ENCODE measurements around the gene HBE1. TPM values are rescaled to one million over a fixed set of nuclear protein-coding genes. Genes with fewer than 3 reads are reported as not detected.

HBE1 gene
- total and polyA plus RNA-seq, 2 experiments from 2014 or later = not detected

DNA sequence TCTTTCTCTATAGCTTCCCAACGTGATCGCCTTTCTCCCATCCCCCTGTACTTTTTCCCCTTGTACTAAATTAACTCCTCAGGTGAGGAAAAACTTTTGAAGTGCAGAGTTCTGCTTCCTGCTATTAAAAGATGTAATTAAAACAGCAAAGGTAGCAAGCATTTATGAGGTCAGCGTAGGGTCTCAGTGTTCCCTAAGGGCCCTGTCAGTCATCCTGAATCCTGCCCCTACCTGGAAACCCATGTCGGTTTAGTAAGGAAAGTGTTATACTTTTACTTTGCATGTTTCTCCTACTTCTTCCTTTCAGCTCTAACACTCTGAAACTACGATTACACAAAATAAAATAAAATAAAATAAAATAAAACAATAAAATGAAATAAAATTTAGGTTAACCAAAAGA, 41.6 kb downstream of the HBE1 start:
- Mint-ChIP-seq H3K27me3 (ENCODE audit: insufficient read depth, low read depth, poor library complexity) (no peaks in the 10 kb centered on the region), H3K4me3 (no peak overlapping the region), H3K36me3 (ENCODE audit: low read depth) (no peaks in the 10 kb centered on the region; the same call in 2 of the 3 replicates), H3K9me3 (peaks cover 4% of the 10 kb centered on the region; the same call in 1 of the 3 replicates), H3K27ac (no peak overlapping the region), H3K4me1 (no peaks in the 10 kb centered on the region)
- H3K79me2 ChIP-seq (replicated peaks; ENCODE audit: insufficient read depth) = no peaks in the 10 kb centered on the region
- H4K20me1 ChIP-seq (replicated peaks; ENCODE audit: insufficient read depth) = no peaks in the 10 kb centered on the region
- H3K27ac ChIP-seq (ENCODE audit: low read depth) = no peak overlapping the region
- DNase-seq (ENCODE audit: low spot score) = no peak
- H3K36me3 ChIP-seq (ENCODE audit: insufficient read depth) = no peaks in the 10 kb centered on the region
- H3K9me2 ChIP-seq (ENCODE audit: insufficient read depth) = no peaks in the 10 kb centered on the region
- no peak for ATAC-seq
- no peaks in the 10 kb centered on the region for H3K27me3 ChIP-seq (ENCODE audit: insufficient read depth)
- no peak overlapping the region for H2AFZ ChIP-seq
- H3K4me3 ChIP-seq = no peak overlapping the region
- H3K4me2 ChIP-seq = no peak overlapping the region
- no peaks in the 10 kb centered on the region for H3K4me1 ChIP-seq (ENCODE audit: insufficient read depth)
- no peaks in the 10 kb centered on the region for H3F3A ChIP-seq (replicated peaks; ENCODE audit: low read depth)
- TF ChIP-seq EZH2phosphoT487 (IDR thresholded peaks at IDR 0.05; ENCODE audit: unreplicated experiment) = no peak
- no peak for TF ChIP-seq NANOG (IDR thresholded peaks at IDR 0.05; ENCODE audit: borderline replicate concordance)
- no peak for TF ChIP-seq JUNB (IDR thresholded peaks at IDR 0.05; ENCODE audit: unreplicated experiment)
- TF ChIP-seq, protein P1, sequence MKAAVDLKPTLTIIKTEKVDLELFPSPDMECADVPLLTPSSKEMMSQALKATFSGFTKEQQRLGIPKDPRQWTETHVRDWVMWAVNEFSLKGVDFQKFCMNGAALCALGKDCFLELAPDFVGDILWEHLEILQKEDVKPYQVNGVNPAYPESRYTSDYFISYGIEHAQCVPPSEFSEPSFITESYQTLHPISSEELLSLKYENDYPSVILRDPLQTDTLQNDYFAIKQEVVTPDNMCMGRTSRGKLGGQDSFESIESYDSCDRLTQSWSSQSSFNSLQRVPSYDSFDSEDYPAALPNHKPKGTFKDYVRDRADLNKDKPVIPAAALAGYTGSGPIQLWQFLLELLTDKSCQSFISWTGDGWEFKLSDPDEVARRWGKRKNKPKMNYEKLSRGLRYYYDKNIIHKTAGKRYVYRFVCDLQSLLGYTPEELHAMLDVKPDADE (IDR thresholded peaks at IDR 0.05) = no peak
- no peak for TF ChIP-seq EZH2 (IDR thresholded peaks at IDR 0.05; ENCODE audit: low read depth, unreplicated experiment)
- no peak for TF ChIP-seq REST (IDR thresholded peaks at IDR 0.05; ENCODE audit: unreplicated experiment)
- TF ChIP-seq CREB1 (CRISPR knock-in tag; IDR thresholded peaks at IDR 0.05; ENCODE audit: low read depth) = no peak
- TF ChIP-seq, protein P2, sequence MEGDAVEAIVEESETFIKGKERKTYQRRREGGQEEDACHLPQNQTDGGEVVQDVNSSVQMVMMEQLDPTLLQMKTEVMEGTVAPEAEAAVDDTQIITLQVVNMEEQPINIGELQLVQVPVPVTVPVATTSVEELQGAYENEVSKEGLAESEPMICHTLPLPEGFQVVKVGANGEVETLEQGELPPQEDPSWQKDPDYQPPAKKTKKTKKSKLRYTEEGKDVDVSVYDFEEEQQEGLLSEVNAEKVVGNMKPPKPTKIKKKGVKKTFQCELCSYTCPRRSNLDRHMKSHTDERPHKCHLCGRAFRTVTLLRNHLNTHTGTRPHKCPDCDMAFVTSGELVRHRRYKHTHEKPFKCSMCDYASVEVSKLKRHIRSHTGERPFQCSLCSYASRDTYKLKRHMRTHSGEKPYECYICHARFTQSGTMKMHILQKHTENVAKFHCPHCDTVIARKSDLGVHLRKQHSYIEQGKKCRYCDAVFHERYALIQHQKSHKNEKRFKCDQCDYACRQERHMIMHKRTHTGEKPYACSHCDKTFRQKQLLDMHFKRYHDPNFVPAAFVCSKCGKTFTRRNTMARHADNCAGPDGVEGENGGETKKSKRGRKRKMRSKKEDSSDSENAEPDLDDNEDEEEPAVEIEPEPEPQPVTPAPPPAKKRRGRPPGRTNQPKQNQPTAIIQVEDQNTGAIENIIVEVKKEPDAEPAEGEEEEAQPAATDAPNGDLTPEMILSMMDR (conservative IDR thresholded peaks at IDR 0.05; ENCODE audit: low read depth in 2 of 2) = no peak
- TF ChIP-seq STAT1 (IDR thresholded peaks at IDR 0.05; ENCODE audit: unreplicated experiment) = no peak
- TF ChIP-seq POLR2AphosphoS5 (IDR thresholded peaks at IDR 0.05; ENCODE audit: low read depth) = no peak
- TF ChIP-seq ZNF114 (CRISPR knock-in tag; IDR thresholded peaks at IDR 0.05) = no peak
- TF ChIP-seq, protein P3, sequence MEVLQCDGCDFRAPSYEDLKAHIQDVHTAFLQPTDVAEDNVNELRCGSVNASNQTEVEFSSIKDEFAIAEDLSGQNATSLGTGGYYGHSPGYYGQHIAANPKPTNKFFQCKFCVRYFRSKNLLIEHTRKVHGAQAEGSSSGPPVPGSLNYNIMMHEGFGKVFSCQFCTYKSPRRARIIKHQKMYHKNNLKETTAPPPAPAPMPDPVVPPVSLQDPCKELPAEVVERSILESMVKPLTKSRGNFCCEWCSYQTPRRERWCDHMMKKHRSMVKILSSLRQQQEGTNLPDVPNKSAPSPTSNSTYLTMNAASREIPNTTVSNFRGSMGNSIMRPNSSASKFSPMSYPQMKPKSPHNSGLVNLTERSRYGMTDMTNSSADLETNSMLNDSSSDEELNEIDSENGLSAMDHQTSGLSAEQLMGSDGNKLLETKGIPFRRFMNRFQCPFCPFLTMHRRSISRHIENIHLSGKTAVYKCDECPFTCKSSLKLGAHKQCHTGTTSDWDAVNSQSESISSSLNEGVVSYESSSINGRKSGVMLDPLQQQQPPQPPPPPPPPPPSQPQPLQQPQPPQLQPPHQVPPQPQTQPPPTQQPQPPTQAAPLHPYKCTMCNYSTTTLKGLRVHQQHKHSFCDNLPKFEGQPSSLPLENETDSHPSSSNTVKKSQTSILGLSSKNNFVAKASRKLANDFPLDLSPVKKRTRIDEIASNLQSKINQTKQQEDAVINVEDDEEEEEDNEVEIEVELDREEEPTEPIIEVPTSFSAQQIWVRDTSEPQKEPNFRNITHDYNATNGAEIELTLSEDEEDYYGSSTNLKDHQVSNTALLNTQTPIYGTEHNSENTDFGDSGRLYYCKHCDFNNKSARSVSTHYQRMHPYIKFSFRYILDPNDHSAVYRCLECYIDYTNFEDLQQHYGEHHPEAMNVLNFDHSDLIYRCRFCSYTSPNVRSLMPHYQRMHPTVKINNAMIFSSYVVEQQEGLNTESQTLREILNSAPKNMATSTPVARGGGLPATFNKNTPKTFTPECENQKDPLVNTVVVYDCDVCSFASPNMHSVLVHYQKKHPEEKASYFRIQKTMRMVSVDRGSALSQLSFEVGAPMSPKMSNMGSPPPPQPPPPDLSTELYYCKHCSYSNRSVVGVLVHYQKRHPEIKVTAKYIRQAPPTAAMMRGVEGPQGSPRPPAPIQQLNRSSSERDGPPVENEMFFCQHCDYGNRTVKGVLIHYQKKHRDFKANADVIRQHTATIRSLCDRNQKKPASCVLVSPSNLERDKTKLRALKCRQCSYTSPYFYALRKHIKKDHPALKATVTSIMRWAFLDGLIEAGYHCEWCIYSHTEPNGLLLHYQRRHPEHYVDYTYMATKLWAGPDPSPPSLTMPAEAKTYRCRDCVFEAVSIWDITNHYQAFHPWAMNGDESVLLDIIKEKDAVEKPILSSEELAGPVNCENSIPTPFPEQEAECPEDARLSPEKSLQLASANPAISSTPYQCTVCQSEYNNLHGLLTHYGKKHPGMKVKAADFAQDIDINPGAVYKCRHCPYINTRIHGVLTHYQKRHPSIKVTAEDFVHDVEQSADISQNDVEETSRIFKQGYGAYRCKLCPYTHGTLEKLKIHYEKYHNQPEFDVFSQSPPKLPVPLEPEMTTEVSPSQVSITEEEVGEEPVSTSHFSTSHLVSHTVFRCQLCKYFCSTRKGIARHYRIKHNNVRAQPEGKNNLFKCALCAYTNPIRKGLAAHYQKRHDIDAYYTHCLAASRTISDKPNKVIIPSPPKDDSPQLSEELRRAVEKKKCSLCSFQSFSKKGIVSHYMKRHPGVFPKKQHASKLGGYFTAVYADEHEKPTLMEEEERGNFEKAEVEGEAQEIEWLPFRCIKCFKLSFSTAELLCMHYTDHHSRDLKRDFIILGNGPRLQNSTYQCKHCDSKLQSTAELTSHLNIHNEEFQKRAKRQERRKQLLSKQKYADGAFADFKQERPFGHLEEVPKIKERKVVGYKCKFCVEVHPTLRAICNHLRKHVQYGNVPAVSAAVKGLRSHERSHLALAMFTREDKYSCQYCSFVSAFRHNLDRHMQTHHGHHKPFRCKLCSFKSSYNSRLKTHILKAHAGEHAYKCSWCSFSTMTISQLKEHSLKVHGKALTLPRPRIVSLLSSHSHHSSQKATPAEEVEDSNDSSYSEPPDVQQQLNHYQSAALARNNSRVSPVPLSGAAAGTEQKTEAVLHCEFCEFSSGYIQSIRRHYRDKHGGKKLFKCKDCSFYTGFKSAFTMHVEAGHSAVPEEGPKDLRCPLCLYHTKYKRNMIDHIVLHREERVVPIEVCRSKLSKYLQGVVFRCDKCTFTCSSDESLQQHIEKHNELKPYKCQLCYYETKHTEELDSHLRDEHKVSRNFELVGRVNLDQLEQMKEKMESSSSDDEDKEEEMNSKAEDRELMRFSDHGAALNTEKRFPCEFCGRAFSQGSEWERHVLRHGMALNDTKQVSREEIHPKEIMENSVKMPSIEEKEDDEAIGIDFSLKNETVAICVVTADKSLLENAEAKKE (CRISPR knock-in tag; IDR thresholded peaks at IDR 0.05) = no peak
- no peak for TF ChIP-seq ZNF331 (CRISPR knock-in tag; IDR thresholded peaks at IDR 0.05; ENCODE audit: low read depth)
